Esophagus muscularis mucosa (tissue), 4 donors: ENCODE measurements around the gene ANKRD36C.
"Not testable (repeated sequence)": the region's sequence is repeated elsewhere in the genome, so short reads cannot be mapped to it uniquely, and the experiment has no call there.

ENCODE experiments used
- CTCF ChIP-seq, 3 experiments: fragments of 200-600 bp in 2 of 3; fragments of 450-650 bp in 1 of 3; sonication (generic) in 2 of 3; IDR thresholded peaks; one replicate each; pipeline ENCODE4 v1.5.1; 2017 to 2019; ENCODE audit warnings: antibody characterized with exemption in 3 of 3, mild to moderate bottlenecking in 2 of 3, moderate library complexity in 1 of 3
- EP300 ChIP-seq: sonication (generic); formaldehyde crosslinking; IDR thresholded peaks from one replicate; pipeline ENCODE4 v1.6.1; 2017; ENCODE audit warnings: antibody characterized with exemption
- POLR2A ChIP-seq: fragments of 450-650 bp; IDR thresholded peaks from one replicate; pipeline ENCODE4 v1.6.1; 2017; ENCODE audit warnings: antibody characterized with exemption, moderate library complexity, mild to moderate bottlenecking, low read depth
- POLR2AphosphoS5 ChIP-seq, 2 donors: sonication (generic); formaldehyde crosslinking; IDR thresholded peaks; one replicate each; pipeline ENCODE4 v1.6.1; 2017; ENCODE audit warnings: antibody characterized with exemption in 2 of 2

- TF ChIP-seq CTCF (IDR thresholded peaks at IDR 0.05); POLR2A; POLR2AphosphoS5 (IDR thresholded peaks at IDR 0.05); EP300: not testable (repeated sequence)
Observed at GRCh38 chr2:95796249-95797099, 195.2 kb downstream of the ANKRD36C start.
